ENCODE results near the gene IKBIP. TPM values are rescaled to one million over a fixed set of nuclear protein-coding genes. Genes with fewer than 3 reads are reported as not detected.

The IKBIP gene
- 61.5 and 90.7 TPM in 2 replicates for total RNA-seq

GRCh38 chr12:98644712-98645571 is at the start of gene IKBIP, which contains the start of gene APAF1:
Gene IKBIP, minus strand, starts transcription at chr12:98644788. Its CDS starts 87 bp downstream, at chr12:98644701.
Gene APAF1, plus strand, starts transcription at chr12:98645290. Its CDS starts 3,070 bp downstream, at chr12:98648360.
- peak; percentile 97 for DNase-seq (ENCODE audit: low read depth)
- no peak for TF ChIP-seq CTCF (IDR thresholded peaks at IDR 0.05; ENCODE audit: insufficient read depth, low read depth, low read length)
- peak within 1 kb of the TSS; percentile 90 for H3K4me3 ChIP-seq (ENCODE audit: low read depth, low read length)

- no peak for DNase-seq (ENCODE audit: low read depth)
- no peak for TF ChIP-seq CTCF (IDR thresholded peaks at IDR 0.05; ENCODE audit: insufficient read depth, low read depth, low read length)
- H3K4me3 ChIP-seq (ENCODE audit: low read depth, low read length) = no peak overlapping the region
Measured at GRCh38 chr12:98691351-98691750, 46.8 kb upstream of the IKBIP start.

- peak; percentile 9 for DNase-seq (ENCODE audit: low read depth)
Measured at GRCh38 chr12:98686603-98687002, 42.0 kb upstream of the IKBIP start.

GRCh38 chr12:98684199-98684598 is 39.6 kb upstream of the IKBIP start:
- no peak for TF ChIP-seq CTCF (IDR thresholded peaks at IDR 0.05; ENCODE audit: insufficient read depth, low read depth, low read length)

More at GRCh38 chr12:98686603-98687002, 42.0 kb upstream of the IKBIP start:
- no peak for TF ChIP-seq CTCF (IDR thresholded peaks at IDR 0.05; ENCODE audit: insufficient read depth, low read depth, low read length)
- H3K4me3 ChIP-seq (ENCODE audit: low read depth, low read length) = no peak overlapping the region

GRCh38 chr12:98679611-98680005 is 35.0 kb upstream of the IKBIP start:
- TF ChIP-seq CTCF (IDR thresholded peaks at IDR 0.05; ENCODE audit: insufficient read depth, low read depth, low read length) = no peak
- no peak for DNase-seq (ENCODE audit: low read depth)
- H3K4me3 ChIP-seq (ENCODE audit: low read depth, low read length) = no peak overlapping the region

More at GRCh38 chr12:98684199-98684598, 39.6 kb upstream of the IKBIP start:
- no peak overlapping the region for H3K4me3 ChIP-seq (ENCODE audit: low read depth, low read length)
- DNase-seq (ENCODE audit: low read depth) = no peak

GRCh38 chr12:98678946-98679610 is 34.5 kb upstream of the IKBIP start:
- TF ChIP-seq CTCF (IDR thresholded peaks at IDR 0.05; ENCODE audit: insufficient read depth, low read depth, low read length) = no peak
- no peak for DNase-seq (ENCODE audit: low read depth)
- no peak overlapping the region for H3K4me3 ChIP-seq (ENCODE audit: low read depth, low read length)
